Hematopoietic multipotent progenitor cell treated with erythropoietin and hydrocortisone succinate and interleukin-3 and kit ligand, for 4 days (in vitro differentiated cells): ENCODE measurements around the gene RUNDC3A.

Source experiments
- DNase-seq: peaks from one replicate; pipeline ENCODE4 v3.0.0-alpha.2; 2015

Gene RUNDC3A

GRCh38 chr17:44284024-44284400, 24.4 kb upstream of the RUNDC3A start:
- no peak for DNase-seq

GRCh38 chr17:44287651-44288050, 20.8 kb upstream of the RUNDC3A start:
- no peak for DNase-seq

DNA sequence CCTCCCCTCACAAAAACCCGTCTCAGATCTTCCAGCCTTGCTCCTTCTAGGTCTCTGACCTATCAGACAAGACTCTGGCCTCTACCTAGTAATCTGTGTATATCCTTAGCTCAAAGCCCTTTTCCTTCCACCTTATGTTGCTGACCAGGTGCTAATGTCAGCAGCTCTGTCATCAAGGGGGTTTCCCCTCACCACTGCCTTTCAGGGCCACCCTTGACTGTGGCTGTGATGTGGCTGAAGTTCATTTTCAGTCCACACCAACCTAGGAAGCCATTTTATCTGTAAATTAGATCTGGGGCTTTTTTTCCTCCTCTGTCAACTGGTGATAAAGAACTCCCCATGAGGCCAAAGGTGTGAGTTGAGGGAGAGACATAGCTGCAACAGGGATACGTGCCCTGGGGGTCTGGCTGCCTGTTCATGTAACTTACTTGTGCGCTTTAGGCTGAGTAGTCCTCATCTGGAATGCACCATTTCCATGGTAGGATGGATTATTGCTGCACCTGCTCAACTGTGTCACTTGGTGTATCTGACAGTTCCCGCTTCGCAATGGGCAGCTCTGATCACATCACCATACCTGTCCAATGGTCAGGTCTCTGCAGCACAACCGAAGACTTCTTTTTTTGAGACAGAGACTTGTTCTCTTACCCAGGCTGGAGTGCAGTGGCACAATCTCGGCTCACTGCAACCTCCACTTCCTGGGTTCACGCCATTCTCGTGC, 14.7 kb upstream of the RUNDC3A start:
- DNase-seq, result no peak

GRCh38 chr17:44297975-44298374, 10.4 kb upstream of the RUNDC3A start:
- DNase-seq, result no peak

DNA sequence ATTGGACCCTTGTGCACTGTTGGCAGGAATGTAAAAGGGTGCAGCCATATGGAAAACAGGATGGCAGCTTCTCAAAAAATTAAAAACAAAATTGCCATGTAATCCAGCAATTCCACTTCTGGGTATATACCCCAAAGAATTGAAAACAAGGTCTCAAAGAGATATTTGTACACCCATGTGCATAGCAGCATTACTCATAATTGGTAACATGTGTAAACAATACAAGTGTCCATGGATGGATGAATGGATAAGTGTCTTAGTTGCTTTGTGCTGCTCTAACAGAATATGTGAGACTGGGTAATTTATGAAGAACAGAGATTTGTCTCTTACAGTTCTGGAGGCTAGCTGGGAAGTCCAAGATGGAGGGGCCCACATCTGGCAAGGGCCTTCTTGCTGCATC, 3.8 kb upstream of the RUNDC3A start:
- no peak for DNase-seq

GRCh38 chr17:44307387-44308186, 814 bp upstream of the RUNDC3A start:
- DNase-seq, result no peak

DNA sequence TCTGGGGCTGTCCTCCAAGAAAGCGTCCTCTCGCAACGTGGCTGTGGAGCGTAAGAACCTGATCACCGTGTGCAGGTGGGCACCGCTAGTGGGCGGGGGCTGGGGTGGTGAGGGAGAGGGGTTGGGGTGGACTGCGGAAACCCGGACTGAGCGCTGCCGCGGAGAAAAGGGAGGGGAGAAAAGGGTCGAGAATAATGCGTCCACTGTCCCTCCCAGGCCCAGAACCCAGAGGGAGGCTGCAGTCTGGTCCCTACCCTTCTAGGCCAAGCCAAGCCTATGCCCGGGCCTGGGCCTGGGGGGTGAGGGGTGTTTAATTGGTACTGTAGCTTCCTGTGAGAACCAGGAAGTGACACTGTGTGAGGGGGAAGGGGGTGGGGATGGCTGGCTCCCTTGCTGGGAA, 464 bp downstream of the RUNDC3A start:
- no peak for DNase-seq

GRCh38 chr17:44309472-44309871, 1.1 kb downstream of the RUNDC3A start:
- no peak for DNase-seq

DNA sequence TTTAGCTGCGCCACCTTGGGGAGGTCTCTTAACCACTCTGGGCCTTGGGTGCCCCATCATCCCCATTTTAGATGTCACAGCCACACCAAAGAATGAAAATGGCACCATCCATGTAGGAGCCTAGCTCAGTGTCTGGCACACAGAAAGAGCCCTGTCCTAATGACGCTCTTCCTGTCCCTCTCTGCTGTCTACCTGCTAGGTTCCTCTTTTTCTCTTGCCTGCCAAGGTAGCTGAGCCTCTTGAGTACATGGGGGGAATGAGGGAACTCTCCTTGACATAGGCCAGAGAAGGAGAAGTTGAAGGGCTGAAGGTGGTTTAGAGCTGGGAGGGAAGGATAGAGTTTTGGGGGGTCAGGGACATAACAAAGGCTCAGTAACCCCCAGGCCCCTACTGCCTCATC, 1.8 kb downstream of the RUNDC3A start:
- no peak for DNase-seq

GRCh38 chr17:44310609-44311376, 2.4 kb downstream of the RUNDC3A start:
- no peak for DNase-seq

- no peak for DNase-seq
These were observed 3.3 kb downstream of the RUNDC3A start for GRCh38 chr17:44311562-44312181.

GRCh38 chr17:44312396-44313104, 4.1 kb downstream of the RUNDC3A start:
- DNase-seq, result no peak

GRCh38 chr17:44314031-44314430, 5.6 kb downstream of the RUNDC3A start:
- no peak for DNase-seq

DNA sequence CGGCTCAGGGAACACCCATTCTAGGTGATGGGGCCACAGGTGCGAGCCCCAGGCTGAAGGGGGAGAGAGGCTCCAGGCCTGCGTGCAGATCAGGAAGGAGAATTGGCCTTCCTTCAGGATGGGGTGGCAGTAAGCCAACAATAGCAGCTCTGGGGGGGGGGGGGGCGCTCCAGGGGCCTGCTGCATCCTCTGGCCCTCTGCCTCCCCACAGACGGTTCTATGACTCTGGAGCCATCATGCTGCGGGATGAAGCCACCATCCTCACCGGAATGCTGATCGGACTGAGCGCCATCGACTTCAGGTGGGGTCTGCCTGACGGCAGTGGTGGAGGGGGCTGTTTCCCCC, 6.1 kb downstream of the RUNDC3A start:
- no peak for DNase-seq

DNA sequence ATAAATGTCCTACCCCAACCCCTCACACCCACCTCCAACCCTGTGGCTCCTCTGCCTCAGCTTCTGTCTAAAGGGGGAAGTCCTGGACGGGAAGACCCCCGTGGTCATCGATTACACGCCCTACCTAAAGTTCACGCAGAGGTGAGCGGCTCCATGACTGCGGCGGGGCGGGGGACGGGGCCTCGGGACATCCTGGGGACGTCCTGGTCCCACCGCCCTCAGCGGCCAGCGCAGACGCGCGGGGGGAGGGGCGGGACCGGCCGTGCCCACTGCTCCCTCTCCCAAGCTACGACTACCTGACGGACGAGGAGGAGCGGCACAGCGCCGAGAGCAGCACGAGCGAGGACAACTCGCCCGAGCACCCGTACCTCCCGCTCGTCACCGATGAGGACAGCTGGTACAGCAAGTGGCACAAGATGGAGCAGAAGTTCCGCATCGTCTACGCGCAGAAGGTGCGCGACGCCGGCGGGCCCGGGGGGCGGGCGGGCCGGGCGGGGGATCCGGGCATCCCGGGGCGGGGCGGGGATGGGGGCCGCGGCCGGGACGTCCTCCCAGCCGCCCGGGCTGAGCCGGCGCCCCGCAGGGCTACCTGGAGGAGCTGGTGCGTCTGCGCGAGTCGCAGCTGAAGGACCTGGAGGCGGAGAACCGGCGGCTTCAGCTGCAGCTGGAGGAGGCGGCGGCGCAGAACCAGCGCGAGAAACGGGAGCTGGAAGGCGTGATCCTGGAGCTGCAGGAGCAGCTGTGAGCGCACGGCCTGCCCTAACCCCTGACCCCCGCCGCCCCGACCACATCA, 6.7 kb downstream of the RUNDC3A start:
- DNase-seq, result peak; percentile 42

DNA sequence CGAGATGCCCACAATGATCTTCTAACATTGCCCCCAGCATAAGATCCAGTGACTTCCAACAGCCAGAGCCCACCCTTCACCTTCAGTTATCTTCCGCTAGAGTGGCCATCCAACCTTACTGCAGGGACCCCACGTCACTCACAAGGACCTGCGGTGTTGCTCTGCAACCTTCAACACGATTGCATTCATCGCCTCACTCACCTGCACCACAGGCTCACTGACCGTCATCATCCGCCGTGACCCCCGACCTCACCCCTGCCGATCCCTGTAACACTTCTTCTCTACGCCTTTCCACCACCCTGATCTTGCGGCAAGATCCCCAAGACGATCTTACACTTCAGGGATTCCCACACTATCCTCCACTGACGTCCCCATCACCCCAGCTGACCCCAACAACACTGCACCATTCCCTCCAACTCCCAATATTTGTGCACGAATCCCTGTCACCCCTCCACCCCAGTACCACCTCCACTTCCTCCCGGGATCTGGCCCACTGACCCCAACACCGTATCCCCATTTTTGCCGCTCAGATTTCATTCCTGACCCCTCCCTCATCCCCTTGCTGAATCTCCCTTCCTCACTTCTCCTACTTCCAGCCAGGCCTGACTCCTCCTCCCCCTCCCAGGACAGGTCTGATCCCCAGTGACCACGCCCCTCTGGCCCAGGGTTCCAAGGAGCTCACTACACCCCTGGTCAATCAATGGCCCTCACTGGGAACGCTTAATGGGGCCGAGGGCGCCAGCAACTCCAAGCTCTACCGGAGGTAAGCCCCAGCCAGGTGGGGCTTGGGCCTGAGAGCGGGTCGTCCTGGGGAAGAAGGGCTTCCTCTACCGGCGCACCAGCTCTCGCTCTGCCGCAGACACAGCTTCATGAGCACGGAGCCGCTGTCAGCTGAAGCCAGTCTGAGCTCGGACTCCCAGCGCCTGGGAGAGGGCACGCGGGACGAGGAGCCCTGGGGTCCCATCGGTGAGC, 7.6 kb downstream of the RUNDC3A start:
- no peak for DNase-seq

GRCh38 chr17:44317545-44317944, 9.1 kb downstream of the RUNDC3A start:
- DNase-seq, result no peak

- DNase-seq, result no peak
These were observed 9.9 kb downstream of the RUNDC3A start for GRCh38 chr17:44318077-44318892.

DNA sequence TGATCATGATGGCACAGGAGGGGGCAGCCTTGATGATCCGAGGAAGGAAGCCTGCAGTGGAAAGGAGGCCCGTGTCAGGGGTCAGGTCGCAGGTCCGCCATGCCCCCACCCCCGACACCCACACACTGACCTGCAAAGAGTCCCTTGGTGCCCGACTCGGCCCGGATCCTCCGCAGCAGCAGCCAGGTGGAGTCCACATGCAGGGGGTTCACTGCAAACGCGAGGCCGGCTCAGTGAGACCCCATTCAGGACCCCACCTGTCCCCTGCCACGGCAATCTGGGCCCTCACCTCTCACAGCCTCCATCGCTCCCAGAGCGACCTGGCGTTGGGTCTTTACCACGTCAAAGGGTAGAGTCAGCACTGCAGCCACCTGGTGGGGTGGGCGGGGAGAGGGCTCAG, 11.7 kb downstream of the RUNDC3A start:
- no peak for DNase-seq
